Activated T-cell treated with anti-CD3 and anti-CD28 coated beads, Interleukin-2, amount 50 U/mL, for 1 hour (primary cell): ENCODE measurements around the gene GNGT2.

Experiments used
- DNase-seq: peaks from one replicate; pipeline ENCODE4 v3.0.0-alpha.2; 2020

GNGT2 gene

DNA sequence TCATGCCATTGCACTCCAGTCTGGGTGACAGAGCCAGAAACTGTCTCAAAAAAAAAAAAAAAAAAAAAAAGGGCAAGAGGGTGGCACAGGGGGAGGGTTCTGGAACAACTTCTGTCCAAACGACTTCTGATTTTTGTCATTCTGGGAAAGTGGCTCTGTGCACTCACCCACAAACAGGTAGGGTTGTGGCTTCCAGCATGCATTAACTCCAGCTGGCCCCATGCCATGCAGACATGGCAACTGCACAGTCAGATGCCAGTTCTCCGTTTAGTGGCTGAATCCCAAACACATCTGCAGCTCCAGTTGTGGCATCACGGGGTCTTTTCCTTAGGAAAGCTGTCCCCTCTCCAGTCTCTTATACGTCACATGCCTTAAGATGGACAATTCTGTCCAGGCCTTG lies 47.5 kb downstream of the GNGT2 start:
- no peak for DNase-seq

DNA sequence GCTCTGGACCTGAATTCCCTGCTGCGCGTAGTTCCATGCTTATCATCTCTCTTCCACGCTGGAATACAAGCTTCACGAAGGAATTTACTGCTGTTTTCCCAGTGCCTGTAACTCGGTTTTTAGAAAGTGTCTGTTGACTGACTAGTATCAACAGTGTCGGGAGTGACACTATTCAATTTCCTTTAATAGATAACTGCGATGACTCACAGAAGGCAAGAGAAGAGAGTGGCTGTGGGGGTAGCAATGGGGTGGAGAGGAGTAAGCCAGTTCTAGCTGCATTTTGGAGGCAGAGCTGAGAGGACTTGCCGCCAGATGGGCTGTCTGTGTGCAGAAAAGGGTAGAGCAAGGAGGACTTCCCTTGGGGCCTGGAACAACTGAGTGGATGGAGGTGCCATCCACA lies 52.6 kb downstream of the GNGT2 start:
- DNase-seq, result no peak

DNA sequence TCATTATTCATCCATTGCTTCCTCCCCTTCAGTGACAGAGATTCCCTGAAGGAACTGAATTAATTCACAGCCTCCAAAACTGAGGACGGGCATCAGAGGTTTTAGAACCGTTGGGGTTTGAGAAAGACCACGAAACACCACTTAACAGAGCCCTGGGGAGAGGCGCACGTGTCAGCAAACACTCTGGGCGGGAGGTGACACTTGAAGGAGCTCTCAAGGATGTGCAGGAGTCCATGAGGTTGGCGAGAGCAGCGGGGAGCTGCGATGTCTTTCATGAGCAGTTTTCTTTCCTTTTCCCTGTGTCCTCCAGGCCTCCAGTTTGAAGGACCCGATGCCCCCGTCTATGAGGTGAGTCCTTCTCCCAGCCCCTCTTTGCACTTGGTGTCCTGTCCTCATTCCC lies 54.1 kb downstream of the GNGT2 start:
- no peak for DNase-seq
